ENCODE results near the gene RNF166. TPM values are rescaled to one million over a fixed set of nuclear protein-coding genes. Genes with fewer than 3 reads are reported as not detected.

The RNF166 gene
- total and polyA plus RNA-seq, 2 donors (not counting 3 experiments of a cell fraction or from before 2014, with no cell fraction given), result 27.6 to 38.8 TPM

- Histone ChIP-seq H3K27me3 (ENCODE audit: control insufficient read depth in 2 of 2, insufficient read depth in 2 of 2, low read length in 2 of 2) (no peaks in the 10 kb centered on the region), H2AFZ (ENCODE audit: low read depth, low read length) (no peak overlapping the region), H4K20me1 (replicated peaks; ENCODE audit: control insufficient read depth, extremely low read depth, insufficient read depth, low read length) (no peaks in the 10 kb centered on the region), H3K4me3 (replicated peaks in 1 of 3; ENCODE audit: insufficient read depth in 1 of 3, low read depth in 1 of 3, low read length in 3 of 3) (no peak overlapping the region), H3K9ac (replicated peaks; ENCODE audit: extremely low read depth, insufficient read depth, low read length) (no peak overlapping the region), H3K36me3 (ENCODE audit: control insufficient read depth in 2 of 2, extremely low read depth in 1 of 2, insufficient read depth in 2 of 2, low read length in 2 of 2) (peaks cover 5 to 17% of the 10 kb centered on the region in 2 experiments), H3K4me1 (ENCODE audit: control insufficient read depth, extremely low read depth, insufficient read depth, low read length) (peaks cover 13% of the 10 kb centered on the region), H3K79me2 (ENCODE audit: control insufficient read depth, insufficient read depth, low read length) (no peaks in the 10 kb centered on the region), H3K4me2 (ENCODE audit: insufficient read depth, low read length) (no peak overlapping the region), H3K27ac (ENCODE audit: insufficient read depth, low read depth, low read length) (no peak overlapping the region), H3K9me1 (replicated peaks; ENCODE audit: control insufficient read depth, extremely low read depth, insufficient read depth, low read length) (no peaks in the 10 kb centered on the region), H3K9me3 (replicated peaks; ENCODE audit: control insufficient read depth, insufficient read depth, low read length) (no peaks in the 10 kb centered on the region)
- intact Hi-C loops (cut with micrococcal nuclease), result no loop called here
- BruUV-seq (replicated peaks), result no TSS peak
- TF ChIP-seq FOS (IDR thresholded peaks at IDR 0.05; ENCODE audit: borderline replicate concordance, insufficient read depth, low read length), result no peak
- TF ChIP-seq, protein P1, sequence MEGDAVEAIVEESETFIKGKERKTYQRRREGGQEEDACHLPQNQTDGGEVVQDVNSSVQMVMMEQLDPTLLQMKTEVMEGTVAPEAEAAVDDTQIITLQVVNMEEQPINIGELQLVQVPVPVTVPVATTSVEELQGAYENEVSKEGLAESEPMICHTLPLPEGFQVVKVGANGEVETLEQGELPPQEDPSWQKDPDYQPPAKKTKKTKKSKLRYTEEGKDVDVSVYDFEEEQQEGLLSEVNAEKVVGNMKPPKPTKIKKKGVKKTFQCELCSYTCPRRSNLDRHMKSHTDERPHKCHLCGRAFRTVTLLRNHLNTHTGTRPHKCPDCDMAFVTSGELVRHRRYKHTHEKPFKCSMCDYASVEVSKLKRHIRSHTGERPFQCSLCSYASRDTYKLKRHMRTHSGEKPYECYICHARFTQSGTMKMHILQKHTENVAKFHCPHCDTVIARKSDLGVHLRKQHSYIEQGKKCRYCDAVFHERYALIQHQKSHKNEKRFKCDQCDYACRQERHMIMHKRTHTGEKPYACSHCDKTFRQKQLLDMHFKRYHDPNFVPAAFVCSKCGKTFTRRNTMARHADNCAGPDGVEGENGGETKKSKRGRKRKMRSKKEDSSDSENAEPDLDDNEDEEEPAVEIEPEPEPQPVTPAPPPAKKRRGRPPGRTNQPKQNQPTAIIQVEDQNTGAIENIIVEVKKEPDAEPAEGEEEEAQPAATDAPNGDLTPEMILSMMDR (IDR thresholded peaks at IDR 0.05; ENCODE audit: extremely low read depth in 1 of 2, insufficient read depth in 1 of 2, low read depth in 1 of 2, low read length in 2 of 2), result no peak
- no peak for TF ChIP-seq POLR2A (IDR thresholded peaks at IDR 0.05; ENCODE audit: low read depth, low read length)
- TF ChIP-seq POLR2AphosphoS5 (IDR thresholded peaks at IDR 0.05; ENCODE audit: insufficient read depth, low read depth, low read length), result no peak
- TF ChIP-seq EZH2 (IDR thresholded peaks at IDR 0.05; ENCODE audit: borderline replicate concordance, low read depth, low read length, severe bottlenecking), result no peak
- TF ChIP-seq, protein P2, sequence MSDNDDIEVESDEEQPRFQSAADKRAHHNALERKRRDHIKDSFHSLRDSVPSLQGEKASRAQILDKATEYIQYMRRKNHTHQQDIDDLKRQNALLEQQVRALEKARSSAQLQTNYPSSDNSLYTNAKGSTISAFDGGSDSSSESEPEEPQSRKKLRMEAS (IDR thresholded peaks at IDR 0.05; ENCODE audit: insufficient read depth, insufficient read length), result no peak
- DNase-seq (ENCODE audit: low read depth, low spot score), result no peak
- no peak for FAIRE-seq
- POLR2A ChIA-PET, result no interaction called here
- dilution Hi-C loops (cut with MboI; ENCODE audit: extremely low pct_ligation_motif_present, low sequenced_read_pairs), result no loop called here
- CTCF ChIA-PET, result no interaction called here
Measured at GRCh38 chr16:88652762-88653063, 53.5 kb downstream of the RNF166 start.

Data from endothelial cell of umbilical vein (primary cell).